ENCODE results near the gene SMPD3.
A peak's percentile ranks its signal among the peaks of the same experiment; 100 is the strongest.

Gene SMPD3

GRCh38 chr16:68379472-68380347 is 68.6 kb downstream of the SMPD3 start:
- DNase-seq = no peak

- no peak for DNase-seq
Observed at GRCh38 chr16:68378436-68379415, 69.6 kb downstream of the SMPD3 start.

GRCh38 chr16:68377667-68378393 is 70.5 kb downstream of the SMPD3 start:
- DNase-seq = no peak

GRCh38 chr16:68377221-68377620 is 71.1 kb downstream of the SMPD3 start:
- no peak for DNase-seq

- DNase-seq = no peak
Observed at GRCh38 chr16:68376590-68376989, 71.7 kb downstream of the SMPD3 start.

- no peak for DNase-seq
Observed at GRCh38 chr16:68375801-68376536, 72.3 kb downstream of the SMPD3 start.

GRCh38 chr16:68374961-68375660 is 73.2 kb downstream of the SMPD3 start:
- DNase-seq = no peak

- DNase-seq = no peak
Observed at GRCh38 chr16:68374246-68374805, 74.0 kb downstream of the SMPD3 start.

- DNase-seq = no peak
Observed at GRCh38 chr16:68373528-68374245, 74.6 kb downstream of the SMPD3 start.

- no peak for DNase-seq
Observed at GRCh38 chr16:68372806-68373205, 75.5 kb downstream of the SMPD3 start.

GRCh38 chr16:68372381-68372720 is 76.0 kb downstream of the SMPD3 start:
- no peak for DNase-seq

- DNase-seq = no peak
Observed at GRCh38 chr16:68371706-68372380, 76.5 kb downstream of the SMPD3 start.

- DNase-seq = no peak
Observed at GRCh38 chr16:68371276-68371651, 77.0 kb downstream of the SMPD3 start.

GRCh38 chr16:68370581-68371275 is 77.6 kb downstream of the SMPD3 start:
- peak in 1 of 2 experiments; percentile 37 for DNase-seq

- no peak for DNase-seq
Observed at GRCh38 chr16:68369697-68370580, 78.4 kb downstream of the SMPD3 start.

GRCh38 chr16:68369168-68369567 is 79.1 kb downstream of the SMPD3 start:
- DNase-seq = no peak

- DNase-seq = no peak
Observed at GRCh38 chr16:68368301-68368888, 79.9 kb downstream of the SMPD3 start.

GRCh38 chr16:68367891-68368290 is 80.4 kb downstream of the SMPD3 start:
- no peak for DNase-seq

Data from NCI-H2081 (cell line).